K562 (cell line): ENCODE results near the gene ACOT13. TPM values are rescaled to one million over a fixed set of nuclear protein-coding genes. Genes with fewer than 3 reads are reported as not detected.
A peak's percentile ranks its signal among the peaks of the same experiment; 100 is the strongest.
"Not testable (repeated sequence)": the region's sequence is repeated elsewhere in the genome, so short reads cannot be mapped to it uniquely, and the experiment has no call there.

Experiments
- ATF1 ChIP-seq, 2 experiments: fragments of 450-650 bp in 1 of 2; IDR thresholded peaks; 2 replicates each; pipeline ENCODE4 v1.6.1; 2016; ENCODE audit warnings: missing compliant biosample characterization in 1 of 2, missing genetic modification characterization in 1 of 2
- CUX1 ChIP-seq: fragments of 200-800 bp; sonication (Bioruptor generic); IDR thresholded peaks from 2 replicates; pipeline ENCODE4 v1.6.1; 2016; ENCODE audit warnings: missing genetic modification characterization, missing compliant biosample characterization
- CXXC5 ChIP-seq: fragments of 250-450 bp; sonication (Bioruptor Pico); IDR thresholded peaks from 2 replicates; pipeline ENCODE4 v1.8.0; 2022; ENCODE audit warnings: inconsistent platforms, mild to moderate bottlenecking, moderate library complexity
- ERF ChIP-seq: fragments of 450-650 bp; formaldehyde crosslinking; IDR thresholded peaks from 2 replicates; pipeline ENCODE4 v1.4.0; 2020; ENCODE audit warnings: mild to moderate bottlenecking, mixed read lengths
- LCOR ChIP-seq: sonication (generic); formaldehyde crosslinking; IDR thresholded peaks from 2 replicates; pipeline ENCODE4 v1.8.0; 2022; ENCODE audit warnings: mild to moderate bottlenecking, missing genetic modification reagents
- MAFK ChIP-seq: IDR thresholded peaks from 2 replicates; pipeline ENCODE4 v1.6.1; 2011; ENCODE audit warnings: low read length, improper control_type of control experiment
- MNT ChIP-seq, 2 experiments: fragments of 450-650 bp; conservative IDR thresholded peaks; 2 replicates each; pipeline ENCODE4 v1.6.1; 2017; ENCODE audit warnings: mild to moderate bottlenecking in 2 of 2, moderate library complexity in 2 of 2
- NEUROD1 ChIP-seq: fragments of 150-350 bp; IDR thresholded peaks from 2 replicates; pipeline ENCODE4 v1.6.1; 2014; ENCODE audit warnings: borderline replicate concordance, low read length, low read depth; ENCODE audit not compliant: partially characterized antibody
- NFATC3 ChIP-seq: fragments of 450-650 bp; IDR thresholded peaks from 2 replicates; pipeline ENCODE4 v1.6.1; 2017; ENCODE audit warnings: mild to moderate bottlenecking
- NR2C2 ChIP-seq, 2 experiments: fragments of 200-800 bp in 1 of 2; sonication (Bioruptor generic) in 1 of 2; sonication (generic) in 1 of 2; formaldehyde crosslinking in 1 of 2; IDR thresholded peaks; 2 replicates each; pipeline versions ENCODE4 v1.6.1 to v1.8.0; 2016 to 2022; ENCODE audit warnings: mild to moderate bottlenecking in 1 of 2, missing compliant biosample characterization in 1 of 2, missing genetic modification characterization in 1 of 2, missing genetic modification reagents in 1 of 2
- SUPT5H ChIP-seq: fragments of 450-650 bp; IDR thresholded peaks from 2 replicates; pipeline ENCODE4 v1.6.1; 2016
- ZNF197 ChIP-seq: fragments of 200-800 bp; sonication (Bioruptor generic); IDR thresholded peaks from 2 replicates; pipeline ENCODE4 v1.6.1; 2016; ENCODE audit warnings: low read depth, missing genetic modification characterization, missing compliant biosample characterization
- ZNF384 ChIP-seq: IDR thresholded peaks from 2 replicates; pipeline ENCODE4 v1.6.1; 2012; ENCODE audit warnings: low read depth, low read length, improper control_type of control experiment
- ZNF431 ChIP-seq: sonication (generic); formaldehyde crosslinking; IDR thresholded peaks from 2 replicates; pipeline ENCODE4 v1.8.0; 2022; ENCODE audit warnings: mild to moderate bottlenecking, missing genetic modification reagents
- ZNF584 ChIP-seq: fragments of 200-800 bp; sonication (Bioruptor generic); IDR thresholded peaks from 2 replicates; pipeline ENCODE4 v1.6.1; 2016; ENCODE audit warnings: low read depth, mild to moderate bottlenecking, missing genetic modification characterization, missing compliant biosample characterization
- ZNF589 ChIP-seq: fragments of 200-800 bp; sonication (Bioruptor generic); IDR thresholded peaks from 2 replicates; pipeline ENCODE4 v1.6.1; 2016; ENCODE audit warnings: low read depth, missing genetic modification characterization, missing compliant biosample characterization
- ZNF766 ChIP-seq: fragments of 200-800 bp; sonication (Bioruptor generic); conservative IDR thresholded peaks from 2 replicates; pipeline ENCODE4 v1.6.1; 2016; ENCODE audit warnings: missing genetic modification characterization, missing compliant biosample characterization
- polyA plus RNA-seq, 8 experiments: library from polyadenylated mRNA; depleted of rRNA in 4 of 8; stranded (reverse) in 5 of 8; unstranded in 3 of 8; fragments of >200 nt; fragmentation: Nextera tagmentation in 2 of 8; fragmentation: Illumina TruSeq in 1 of 8; extraction: Ambion mirVana in 2 of 8; extraction: Trizol in 1 of 8; gene quantifications; 2 replicates each; pipeline versions ENCODE4 v1.2.1 to v1.2.3, GENCODE V29; 2011 to 2014; ENCODE audit warnings: inconsistent platforms in 1 of 8, missing spikeins in 1 of 8
- total RNA-seq, 7 experiments: library from RNA; depleted of rRNA in 6 of 7; stranded (reverse); fragments of >200 nt in 6 of 7; fragmentation: Illumina TruSeq in 2 of 7; extraction: Trizol in 2 of 7; gene quantifications; 2 replicates each; pipeline versions ENCODE4 v1.2.1 to v1.2.3, GENCODE V29; 2011 to 2021; ENCODE audit warnings: low replicate concordance in 1 of 7
- TF ChIP-seq, protein P1 (sequence below), 2 experiments: fragments of 450-650 bp; IDR thresholded peaks; 2 replicates each; pipeline ENCODE4 v1.6.1; 2016

ACOT13 gene
- total and polyA plus RNA-seq, 9 of the 15 experiments (the other 6 are each of a cell fraction or from before 2014, with no cell fraction given) = 14.1 to 129 (median 65.7) TPM

GRCh38 chr6:24668066-24668996 lies 1.5 kb downstream of the ACOT13 start (continued):
- TF ChIP-seq NEUROD1 (peak; percentile 74), ZNF584 (peak; percentile 91), ZNF197 (CRISPR knock-in tag) (0 out of 2 replicates have a peak, but pooled peaks have one; percentile 59), ZNF431 (CRISPR knock-in tag) (peak; percentile 51; the same call in 1 of the 2 replicates), SUPT5H (peak; percentile 92), MAFK (0 out of 2 replicates have a peak, but pooled peaks have one; percentile 28), ZNF589 (CRISPR knock-in tag) (peak; percentile 97), ATF1 (tag; IDR thresholded peaks at IDR 0.05) (peak; percentile 92), MNT (conservative IDR thresholded peaks at IDR 0.05) (peak; percentile 10 to 52; a peak in 3 of 4 replicates), CUX1 (peak; percentile 93), ZNF766 (CRISPR knock-in tag) (peak; percentile 44; the same call in 1 of the 2 replicates), ZNF384 (peak; percentile 94), LCOR (CRISPR knock-in tag) (peak; percentile 94), NFATC3 (peak; percentile 62), ERF (0 out of 2 replicates have a peak, but pooled peaks have one; percentile 43), CXXC5 (CRISPR knock-in tag) (peak; percentile 61), NR2C2 (tag; IDR thresholded peaks at IDR 0.05) (peak; percentile 56; the same call in 1 of the 2 replicates)
- TF ChIP-seq ATF1, NR2C2 (CRISPR knock-in tag; IDR thresholded peaks at IDR 0.05): not testable (repeated sequence)
- TF ChIP-seq, protein P1, sequence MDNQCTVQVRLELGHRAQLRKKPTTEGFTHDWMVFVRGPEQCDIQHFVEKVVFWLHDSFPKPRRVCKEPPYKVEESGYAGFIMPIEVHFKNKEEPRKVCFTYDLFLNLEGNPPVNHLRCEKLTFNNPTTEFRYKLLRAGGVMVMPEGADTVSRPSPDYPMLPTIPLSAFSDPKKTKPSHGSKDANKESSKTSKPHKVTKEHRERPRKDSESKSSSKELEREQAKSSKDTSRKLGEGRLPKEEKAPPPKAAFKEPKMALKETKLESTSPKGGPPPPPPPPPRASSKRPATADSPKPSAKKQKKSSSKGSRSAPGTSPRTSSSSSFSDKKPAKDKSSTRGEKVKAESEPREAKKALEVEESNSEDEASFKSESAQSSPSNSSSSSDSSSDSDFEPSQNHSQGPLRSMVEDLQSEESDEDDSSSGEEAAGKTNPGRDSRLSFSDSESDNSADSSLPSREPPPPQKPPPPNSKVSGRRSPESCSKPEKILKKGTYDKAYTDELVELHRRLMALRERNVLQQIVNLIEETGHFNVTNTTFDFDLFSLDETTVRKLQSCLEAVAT (IDR thresholded peaks at IDR 0.05) = peak in 1 of 2 experiments; percentile 75; a peak in 2 of 4 replicates
